Sigmoid colon (tissue), 4 donors: ENCODE data around the gene ARHGAP22.

Experiments used
- EP300 ChIP-seq, 4 donors: sonication (generic); formaldehyde crosslinking; IDR thresholded peaks; one replicate each; pipeline ENCODE4 v1.6.1; 2017; ENCODE audit warnings: antibody characterized with exemption in 4 of 4
- POLR2A ChIP-seq, 2 donors: fragments of 450-650 bp; IDR thresholded peaks; one replicate each; pipeline ENCODE4 v1.6.1; 2016; ENCODE audit warnings: antibody characterized with exemption in 2 of 2, mild to moderate bottlenecking in 2 of 2, moderate library complexity in 2 of 2
- POLR2AphosphoS5 ChIP-seq, 4 donors: sonication (generic); formaldehyde crosslinking; IDR thresholded peaks; one replicate each; pipeline ENCODE4 v1.6.1; 2017; ENCODE audit warnings: antibody characterized with exemption in 4 of 4
- TF ChIP-seq, protein P1 (sequence below), 4 experiments: fragments of 450-650 bp in 3 of 4; fragments of 200-600 bp in 1 of 4; IDR thresholded peaks; one replicate each; pipeline ENCODE4 v1.5.1; 2016 to 2019; ENCODE audit warnings: antibody characterized with exemption in 4 of 4, mild to moderate bottlenecking in 3 of 4, moderate library complexity in 2 of 4

DNA sequence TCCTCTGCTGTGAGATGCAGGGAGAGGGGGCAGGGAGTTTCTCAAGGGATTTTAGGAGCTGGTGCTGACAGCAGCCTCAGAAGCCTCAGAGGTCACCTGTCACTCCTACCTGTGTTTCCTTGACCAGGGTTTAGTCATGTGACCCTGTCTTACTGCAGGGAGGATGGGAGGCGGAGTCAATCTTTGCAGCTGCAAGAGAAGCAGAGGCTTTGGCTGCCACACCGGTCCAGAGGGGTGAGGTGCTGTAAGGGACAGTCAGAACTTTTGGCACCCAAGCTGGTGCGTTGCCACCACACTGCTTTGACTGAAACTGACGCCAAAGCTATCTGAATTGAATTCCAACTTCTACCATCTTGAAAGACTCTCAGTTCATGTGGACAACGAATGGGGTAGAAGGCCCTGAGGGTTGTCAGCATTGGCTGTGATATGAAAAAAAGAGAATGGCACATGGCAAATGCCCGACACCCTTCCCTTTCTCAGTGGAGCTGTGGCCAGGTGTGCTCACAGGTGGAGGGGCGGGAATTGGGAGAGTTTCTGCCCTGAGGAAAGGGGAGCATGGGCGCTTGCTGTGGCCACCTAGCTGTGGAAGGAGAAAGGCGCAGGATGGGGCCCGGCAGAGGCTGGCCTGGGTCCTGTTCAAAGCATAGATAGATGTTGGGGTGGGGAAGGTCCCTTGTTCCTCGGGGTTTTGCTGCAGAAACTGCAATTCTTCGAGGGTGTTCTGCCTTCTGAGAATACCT lies 69.3 kb downstream of the ARHGAP22 start:
- TF ChIP-seq POLR2AphosphoS5 (IDR thresholded peaks at IDR 0.05) (no peak), POLR2A (IDR thresholded peaks at IDR 0.05) (no peak), EP300 (IDR thresholded peaks at IDR 0.05) (no peak)
- TF ChIP-seq, protein P1, sequence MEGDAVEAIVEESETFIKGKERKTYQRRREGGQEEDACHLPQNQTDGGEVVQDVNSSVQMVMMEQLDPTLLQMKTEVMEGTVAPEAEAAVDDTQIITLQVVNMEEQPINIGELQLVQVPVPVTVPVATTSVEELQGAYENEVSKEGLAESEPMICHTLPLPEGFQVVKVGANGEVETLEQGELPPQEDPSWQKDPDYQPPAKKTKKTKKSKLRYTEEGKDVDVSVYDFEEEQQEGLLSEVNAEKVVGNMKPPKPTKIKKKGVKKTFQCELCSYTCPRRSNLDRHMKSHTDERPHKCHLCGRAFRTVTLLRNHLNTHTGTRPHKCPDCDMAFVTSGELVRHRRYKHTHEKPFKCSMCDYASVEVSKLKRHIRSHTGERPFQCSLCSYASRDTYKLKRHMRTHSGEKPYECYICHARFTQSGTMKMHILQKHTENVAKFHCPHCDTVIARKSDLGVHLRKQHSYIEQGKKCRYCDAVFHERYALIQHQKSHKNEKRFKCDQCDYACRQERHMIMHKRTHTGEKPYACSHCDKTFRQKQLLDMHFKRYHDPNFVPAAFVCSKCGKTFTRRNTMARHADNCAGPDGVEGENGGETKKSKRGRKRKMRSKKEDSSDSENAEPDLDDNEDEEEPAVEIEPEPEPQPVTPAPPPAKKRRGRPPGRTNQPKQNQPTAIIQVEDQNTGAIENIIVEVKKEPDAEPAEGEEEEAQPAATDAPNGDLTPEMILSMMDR (IDR thresholded peaks at IDR 0.05): no peak
